Measurements from ENCODE around the gene CALM3.

GRCh38 chr19:46622118-46622446 lies 21.0 kb downstream of the CALM3 start:
- TF ChIP-seq EZH2 (IDR thresholded peaks at IDR 0.05; ENCODE audit: low read length) = no peak
- TF ChIP-seq CTCF (optimal IDR thresholded peaks at IDR 0.05 in 1 of 3, IDR thresholded peaks at IDR 0.05 in 1 of 3, conservative IDR thresholded peaks at IDR 0.05 in 1 of 3; ENCODE audit: extremely low read depth in 1 of 3, insufficient read depth in 2 of 3, low read length in 3 of 3) = no peak
